Stimulated activated CD4-positive, alpha-beta T cell treated with anti-CD3 and anti-CD28 coated beads, Interleukin-15, amount 100 ng/mL, for 1 hour (primary cell): ENCODE results near the gene UNC5A.
A peak's percentile ranks its signal among the peaks of the same experiment; 100 is the strongest.

Experiments
- DNase-seq, 2 donors: peaks; one replicate each; pipeline ENCODE4 v3.0.0-alpha.2; 2020; ENCODE audit warnings: low read depth in 1 of 2, low spot score in 1 of 2

UNC5A gene

GRCh38 chr5:176799488-176799887, 10.9 kb upstream of the UNC5A start:
- no peak for DNase-seq

- no peak for DNase-seq
Measured at GRCh38 chr5:176800024-176800423, 10.3 kb upstream of the UNC5A start.

GRCh38 chr5:176802116-176802784, 8.1 kb upstream of the UNC5A start:
- DNase-seq = no peak

GRCh38 chr5:176803068-176803942, 7.1 kb upstream of the UNC5A start:
- no peak for DNase-seq

DNA sequence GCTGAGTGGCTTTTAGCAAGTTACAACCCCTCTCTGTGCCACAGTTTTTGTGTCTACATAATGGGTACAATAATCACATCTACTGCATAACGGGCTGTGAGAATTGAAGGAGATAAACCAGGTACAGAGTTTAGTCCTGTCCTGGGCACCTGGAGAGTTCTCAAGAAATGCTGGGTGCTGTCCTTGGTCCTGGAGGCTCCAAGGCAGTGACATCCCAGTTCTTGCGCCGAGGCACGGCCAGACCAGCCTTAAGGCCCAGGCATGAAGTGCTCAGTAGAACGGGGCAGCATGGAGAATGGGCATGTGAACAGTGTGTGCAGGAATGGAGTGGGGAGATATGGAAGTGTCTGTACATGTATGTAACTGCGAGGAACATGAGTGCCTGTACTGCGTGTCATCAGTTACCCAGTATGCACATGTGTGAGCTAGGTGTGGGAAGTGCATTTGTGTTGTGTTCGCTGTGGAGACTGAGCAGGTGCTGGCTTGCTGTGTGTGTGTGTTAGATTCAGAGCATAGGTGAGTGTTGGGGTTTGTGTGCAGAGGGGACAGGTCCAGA, 6.3 kb upstream of the UNC5A start:
- no peak for DNase-seq

- no peak for DNase-seq
Measured at GRCh38 chr5:176806137-176806536, 4.2 kb upstream of the UNC5A start.

- no peak for DNase-seq
Measured at GRCh38 chr5:176809544-176810080, 747 bp upstream of the UNC5A start.

GRCh38 chr5:176810687-176811501, 535 bp downstream of the UNC5A start:
- no peak for DNase-seq

DNA sequence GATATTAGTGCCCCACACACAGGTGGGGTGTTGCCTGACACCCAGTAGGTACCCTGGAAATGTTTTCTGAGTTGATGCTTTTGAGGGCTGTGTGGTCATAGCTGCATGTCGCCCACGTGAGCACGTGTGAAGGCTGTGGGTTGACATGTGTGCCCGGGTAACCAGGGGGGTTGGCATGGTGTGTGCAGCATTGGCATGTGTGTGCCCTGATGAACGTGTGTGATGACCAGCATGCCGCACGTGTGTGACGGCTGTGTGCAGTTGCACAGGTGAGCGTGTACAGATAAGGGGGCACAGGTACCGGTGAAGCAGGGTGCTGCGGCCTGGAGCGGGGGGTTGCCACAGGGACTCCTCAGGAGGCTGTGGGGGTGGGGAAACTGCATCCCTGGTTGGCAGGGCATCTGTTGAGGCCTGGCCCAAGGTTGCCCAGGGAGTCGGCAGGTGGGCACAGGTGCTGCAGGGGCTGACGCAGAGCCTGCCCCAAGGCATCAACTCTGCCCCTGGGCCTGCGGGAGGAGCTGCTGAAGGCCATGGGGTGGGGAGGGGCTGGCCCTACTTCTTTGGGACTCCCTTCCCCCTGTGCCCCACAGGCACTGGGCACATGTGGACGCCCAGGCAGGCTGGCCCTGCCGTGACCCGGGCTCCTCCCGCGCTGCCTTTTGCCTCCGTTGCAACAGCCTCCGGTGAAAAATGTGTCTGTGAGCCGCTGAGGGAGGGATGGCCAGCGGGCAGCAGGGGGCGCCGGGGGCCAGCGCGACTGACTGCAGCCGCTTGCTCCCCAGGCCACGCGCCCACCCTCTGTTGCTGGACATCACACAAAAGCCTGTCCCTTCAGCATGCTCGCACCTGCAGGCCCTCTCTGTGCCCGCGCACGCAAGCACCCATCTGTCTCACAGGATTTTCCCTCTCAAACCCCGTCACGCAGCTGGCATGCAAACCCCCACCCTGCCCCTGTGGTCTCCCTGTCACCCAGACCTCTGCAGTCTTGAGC, 2.2 kb downstream of the UNC5A start:
- DNase-seq = no peak

DNA sequence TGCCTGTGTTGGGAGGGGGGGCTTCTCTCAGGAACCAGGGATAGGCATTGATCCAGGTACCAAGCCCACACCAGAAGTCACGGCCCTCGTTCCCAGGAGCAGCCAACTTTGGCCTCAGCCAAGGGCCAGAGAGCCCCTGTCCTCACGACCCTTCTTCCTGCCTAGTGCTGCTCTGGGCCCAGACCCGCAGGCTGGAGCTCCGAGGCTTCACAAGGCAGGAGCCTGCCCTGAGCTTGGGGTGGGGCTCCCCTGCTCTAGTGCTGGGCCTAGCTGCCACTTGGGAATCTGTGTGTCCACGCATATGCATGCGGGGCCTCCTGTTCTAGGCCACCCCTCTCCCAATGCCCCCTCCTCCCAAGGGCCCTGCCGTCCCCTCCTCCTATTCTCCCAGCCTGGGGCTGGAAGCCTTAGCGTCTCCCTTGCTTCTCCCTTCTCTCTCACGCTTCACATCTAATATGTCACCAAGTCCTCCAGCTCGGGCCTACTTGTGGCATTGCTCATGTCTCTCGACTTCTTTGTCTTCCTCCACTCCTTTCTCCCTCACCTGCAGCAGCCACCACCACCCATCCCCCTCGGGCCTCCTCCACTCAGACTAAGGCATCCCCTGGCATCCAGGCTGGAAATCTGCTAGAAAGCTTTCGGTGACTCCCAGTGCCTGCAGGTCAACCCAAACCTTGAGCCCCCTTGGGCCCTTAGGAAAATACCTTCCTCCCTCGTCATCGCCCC, 3.4 kb downstream of the UNC5A start:
- DNase-seq = no peak

DNA sequence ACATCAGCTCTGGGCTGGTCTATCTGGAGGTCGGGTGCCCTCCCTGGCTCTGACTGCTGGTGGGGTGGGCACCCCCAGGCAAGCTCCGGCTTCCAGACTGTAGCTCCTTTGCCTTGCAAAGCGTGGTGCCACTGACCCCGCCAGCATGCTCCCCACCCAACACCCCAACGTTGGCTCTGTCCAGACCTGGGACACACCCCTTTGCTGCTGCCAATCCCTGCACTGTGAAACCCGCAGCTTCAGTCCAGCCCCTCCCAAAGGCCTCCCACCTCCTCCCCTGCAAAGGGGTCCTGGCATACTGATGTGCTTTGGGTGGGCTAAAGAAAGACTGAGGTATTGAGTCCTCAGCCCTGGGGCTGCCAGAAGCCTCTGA, 3.9 kb downstream of the UNC5A start:
- no peak for DNase-seq

DNA sequence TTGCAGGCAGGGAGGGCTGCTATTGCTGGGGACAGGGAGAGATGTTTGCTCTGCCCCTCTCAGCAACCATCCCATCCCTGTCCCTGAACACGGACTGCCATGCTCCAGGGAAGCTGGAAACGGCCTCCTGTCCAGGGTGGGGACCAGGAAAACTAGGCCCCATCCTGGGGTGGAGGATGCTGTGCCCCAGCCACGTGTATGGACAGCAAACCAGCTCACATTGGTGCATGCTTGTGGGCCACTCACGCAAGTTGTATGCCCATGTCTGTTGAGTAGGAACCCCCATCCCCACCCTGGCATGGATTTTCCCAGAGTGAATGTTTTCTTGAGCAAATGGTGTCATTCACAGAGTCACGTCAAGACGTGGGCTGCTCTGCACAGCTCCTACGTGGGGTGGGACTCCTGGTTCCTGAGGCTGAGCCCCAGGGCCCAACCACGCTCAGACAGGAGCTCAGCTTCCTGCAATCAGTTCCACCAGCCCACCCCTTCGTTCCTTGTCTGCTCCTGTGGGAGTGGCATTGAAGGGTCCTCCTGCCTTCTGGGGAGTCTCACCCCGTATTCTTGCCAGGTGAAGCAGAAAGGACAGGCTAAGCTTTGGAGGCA, 4.6 kb downstream of the UNC5A start:
- no peak for DNase-seq

DNA sequence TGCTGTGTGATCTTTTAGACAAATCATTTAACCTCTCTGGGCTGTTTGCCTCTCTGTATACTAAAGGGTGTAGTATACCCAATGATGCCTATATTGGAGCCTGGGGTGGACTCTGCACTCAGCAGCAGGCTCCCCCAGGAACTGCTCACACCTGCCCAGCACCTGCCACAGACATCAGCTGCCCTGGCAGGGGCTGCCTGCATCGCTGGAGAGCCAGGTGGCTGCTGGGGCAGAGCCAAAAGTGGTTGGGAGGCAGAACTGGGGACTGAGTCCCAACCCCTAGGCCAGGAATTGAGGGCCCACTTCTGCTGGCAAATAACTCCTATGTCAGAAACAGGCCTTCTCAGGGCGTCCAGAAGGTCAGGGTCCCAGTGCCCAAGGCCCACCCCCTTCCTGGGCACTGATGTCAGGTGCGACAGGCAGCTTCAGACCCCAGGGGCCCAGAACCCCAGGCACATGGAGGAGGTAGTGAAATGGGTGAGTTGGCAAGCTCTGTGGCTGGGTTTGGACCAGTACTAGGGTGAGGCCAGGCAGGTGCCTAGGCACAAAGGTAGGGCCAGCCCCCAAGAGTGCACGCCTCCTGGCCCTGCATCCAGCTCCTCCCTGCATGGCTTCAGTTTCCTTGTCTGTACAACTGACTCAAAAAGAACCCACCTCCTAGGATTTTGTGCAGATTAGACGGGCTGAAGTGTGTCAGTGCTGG, 5.8 kb downstream of the UNC5A start:
- no peak for DNase-seq

GRCh38 chr5:176816791-176817347, 6.5 kb downstream of the UNC5A start:
- DNase-seq = no peak

- DNase-seq = no peak
Measured at GRCh38 chr5:176817369-176817840, 7.0 kb downstream of the UNC5A start.

- peak in 1 of 2 donors; percentile 15 for DNase-seq
Measured at GRCh38 chr5:176817841-176818377, 7.5 kb downstream of the UNC5A start.

- DNase-seq = no peak
Measured at GRCh38 chr5:176818391-176819098, 8.2 kb downstream of the UNC5A start.
